Measurements from ENCODE around the gene COG5.

COG5 gene

DNA sequence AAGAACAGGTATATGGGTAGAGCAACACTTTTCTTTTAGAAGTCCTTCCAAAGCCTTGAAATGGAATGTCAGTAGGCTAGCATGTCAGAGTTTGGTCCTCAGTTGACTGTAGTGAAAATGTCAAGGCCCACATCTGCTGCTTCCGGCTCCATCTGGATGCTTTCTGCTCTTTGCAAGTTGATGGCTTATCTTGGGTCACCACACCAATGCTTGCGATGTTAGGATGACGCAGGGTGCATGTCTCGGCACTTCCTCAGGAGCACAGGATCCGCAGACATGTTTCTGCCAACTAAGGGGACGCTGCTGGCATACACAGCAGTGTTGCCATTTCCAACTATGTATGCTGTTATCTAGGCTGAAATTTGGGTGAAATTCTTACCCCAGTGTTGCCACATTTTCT, 408.9 kb downstream of the COG5 start (continued):
- TF ChIP-seq ZNF354C (tag by site-specific recombination; IDR thresholded peaks at IDR 0.05; ENCODE audit: borderline replicate concordance, low read depth): no peak
- no peak for TF ChIP-seq ZNF610 (tag by site-specific recombination; IDR thresholded peaks at IDR 0.05; ENCODE audit: borderline replicate concordance)
- no peak for TF ChIP-seq ZNF776 (tag by site-specific recombination; IDR thresholded peaks at IDR 0.05; ENCODE audit: borderline replicate concordance)
- TF ChIP-seq PRDM1 (tag by site-specific recombination; IDR thresholded peaks at IDR 0.05): no peak

DNA sequence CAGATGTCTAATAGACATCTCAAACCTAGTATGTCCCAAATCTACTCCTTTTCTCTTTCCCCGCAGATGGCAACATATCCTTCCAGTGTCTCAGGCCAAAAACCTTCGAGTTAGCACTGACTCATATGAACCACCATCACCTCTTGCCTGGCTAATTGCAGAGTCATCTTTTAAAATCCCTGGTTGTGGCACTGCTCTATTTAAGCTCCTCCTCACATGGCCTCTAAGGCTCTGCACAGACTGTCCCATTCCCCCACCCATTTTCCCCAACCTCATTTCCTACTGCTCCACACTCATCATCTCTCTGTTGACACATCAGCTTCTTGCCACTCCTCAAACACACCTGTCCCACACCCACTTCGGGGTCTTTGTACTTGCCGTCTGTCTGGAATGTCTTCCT, 411.7 kb downstream of the COG5 start:
- H3K36me3 ChIP-seq (ENCODE audit: control insufficient read depth in 2 of 2, insufficient read depth in 1 of 2, low read length in 2 of 2): no peaks in the 10 kb centered on the region
- no peak overlapping the region for H3K27ac ChIP-seq (ENCODE audit: extremely low read depth, low read depth, low read length)
- no peaks in the 10 kb centered on the region for H3K9me3 ChIP-seq (ENCODE audit: control insufficient read depth, insufficient read depth, low read depth, low read length)
- CTCF ChIA-PET: interaction anchor here (0.6 to 7.7 kb wide), 9 partner anchors 13 to 1777 kb away, joined by 3 to 191 read pairs (median 3); no protein-coding TSS in a partner anchor
- H3K4me3 ChIP-seq (ENCODE audit: low read depth, low read length): no peak overlapping the region
- TF ChIP-seq, protein P1, sequence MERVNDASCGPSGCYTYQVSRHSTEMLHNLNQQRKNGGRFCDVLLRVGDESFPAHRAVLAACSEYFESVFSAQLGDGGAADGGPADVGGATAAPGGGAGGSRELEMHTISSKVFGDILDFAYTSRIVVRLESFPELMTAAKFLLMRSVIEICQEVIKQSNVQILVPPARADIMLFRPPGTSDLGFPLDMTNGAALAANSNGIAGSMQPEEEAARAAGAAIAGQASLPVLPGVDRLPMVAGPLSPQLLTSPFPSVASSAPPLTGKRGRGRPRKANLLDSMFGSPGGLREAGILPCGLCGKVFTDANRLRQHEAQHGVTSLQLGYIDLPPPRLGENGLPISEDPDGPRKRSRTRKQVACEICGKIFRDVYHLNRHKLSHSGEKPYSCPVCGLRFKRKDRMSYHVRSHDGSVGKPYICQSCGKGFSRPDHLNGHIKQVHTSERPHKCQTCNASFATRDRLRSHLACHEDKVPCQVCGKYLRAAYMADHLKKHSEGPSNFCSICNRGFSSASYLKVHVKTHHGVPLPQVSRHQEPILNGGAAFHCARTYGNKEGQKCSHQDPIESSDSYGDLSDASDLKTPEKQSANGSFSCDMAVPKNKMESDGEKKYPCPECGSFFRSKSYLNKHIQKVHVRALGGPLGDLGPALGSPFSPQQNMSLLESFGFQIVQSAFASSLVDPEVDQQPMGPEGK (tag by site-specific recombination; IDR thresholded peaks at IDR 0.05): no peak
- no peak for TF ChIP-seq ZNF146 (tag by site-specific recombination; IDR thresholded peaks at IDR 0.05)
- no peak for TF ChIP-seq SCRT2 (tag by site-specific recombination; IDR thresholded peaks at IDR 0.05)
- TF ChIP-seq ZNF555 (tag by site-specific recombination; conservative IDR thresholded peaks at IDR 0.05): no peak
- no peak for TF ChIP-seq ZNF785 (tag by site-specific recombination; IDR thresholded peaks at IDR 0.05)
- TF ChIP-seq ZNF596 (tag by site-specific recombination; IDR thresholded peaks at IDR 0.05): no peak
- no peak for TF ChIP-seq ZNF169 (tag by site-specific recombination; IDR thresholded peaks at IDR 0.05)
- TF ChIP-seq, protein P2, sequence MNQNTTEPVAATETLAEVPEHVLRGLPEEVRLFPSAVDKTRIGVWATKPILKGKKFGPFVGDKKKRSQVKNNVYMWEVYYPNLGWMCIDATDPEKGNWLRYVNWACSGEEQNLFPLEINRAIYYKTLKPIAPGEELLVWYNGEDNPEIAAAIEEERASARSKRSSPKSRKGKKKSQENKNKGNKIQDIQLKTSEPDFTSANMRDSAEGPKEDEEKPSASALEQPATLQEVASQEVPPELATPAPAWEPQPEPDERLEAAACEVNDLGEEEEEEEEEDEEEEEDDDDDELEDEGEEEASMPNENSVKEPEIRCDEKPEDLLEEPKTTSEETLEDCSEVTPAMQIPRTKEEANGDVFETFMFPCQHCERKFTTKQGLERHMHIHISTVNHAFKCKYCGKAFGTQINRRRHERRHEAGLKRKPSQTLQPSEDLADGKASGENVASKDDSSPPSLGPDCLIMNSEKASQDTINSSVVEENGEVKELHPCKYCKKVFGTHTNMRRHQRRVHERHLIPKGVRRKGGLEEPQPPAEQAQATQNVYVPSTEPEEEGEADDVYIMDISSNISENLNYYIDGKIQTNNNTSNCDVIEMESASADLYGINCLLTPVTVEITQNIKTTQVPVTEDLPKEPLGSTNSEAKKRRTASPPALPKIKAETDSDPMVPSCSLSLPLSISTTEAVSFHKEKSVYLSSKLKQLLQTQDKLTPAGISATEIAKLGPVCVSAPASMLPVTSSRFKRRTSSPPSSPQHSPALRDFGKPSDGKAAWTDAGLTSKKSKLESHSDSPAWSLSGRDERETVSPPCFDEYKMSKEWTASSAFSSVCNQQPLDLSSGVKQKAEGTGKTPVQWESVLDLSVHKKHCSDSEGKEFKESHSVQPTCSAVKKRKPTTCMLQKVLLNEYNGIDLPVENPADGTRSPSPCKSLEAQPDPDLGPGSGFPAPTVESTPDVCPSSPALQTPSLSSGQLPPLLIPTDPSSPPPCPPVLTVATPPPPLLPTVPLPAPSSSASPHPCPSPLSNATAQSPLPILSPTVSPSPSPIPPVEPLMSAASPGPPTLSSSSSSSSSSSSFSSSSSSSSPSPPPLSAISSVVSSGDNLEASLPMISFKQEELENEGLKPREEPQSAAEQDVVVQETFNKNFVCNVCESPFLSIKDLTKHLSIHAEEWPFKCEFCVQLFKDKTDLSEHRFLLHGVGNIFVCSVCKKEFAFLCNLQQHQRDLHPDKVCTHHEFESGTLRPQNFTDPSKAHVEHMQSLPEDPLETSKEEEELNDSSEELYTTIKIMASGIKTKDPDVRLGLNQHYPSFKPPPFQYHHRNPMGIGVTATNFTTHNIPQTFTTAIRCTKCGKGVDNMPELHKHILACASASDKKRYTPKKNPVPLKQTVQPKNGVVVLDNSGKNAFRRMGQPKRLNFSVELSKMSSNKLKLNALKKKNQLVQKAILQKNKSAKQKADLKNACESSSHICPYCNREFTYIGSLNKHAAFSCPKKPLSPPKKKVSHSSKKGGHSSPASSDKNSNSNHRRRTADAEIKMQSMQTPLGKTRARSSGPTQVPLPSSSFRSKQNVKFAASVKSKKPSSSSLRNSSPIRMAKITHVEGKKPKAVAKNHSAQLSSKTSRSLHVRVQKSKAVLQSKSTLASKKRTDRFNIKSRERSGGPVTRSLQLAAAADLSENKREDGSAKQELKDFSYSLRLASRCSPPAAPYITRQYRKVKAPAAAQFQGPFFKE (tag by site-specific recombination; IDR thresholded peaks at IDR 0.05; ENCODE audit: borderline replicate concordance): no peak
- TF ChIP-seq, protein P3, sequence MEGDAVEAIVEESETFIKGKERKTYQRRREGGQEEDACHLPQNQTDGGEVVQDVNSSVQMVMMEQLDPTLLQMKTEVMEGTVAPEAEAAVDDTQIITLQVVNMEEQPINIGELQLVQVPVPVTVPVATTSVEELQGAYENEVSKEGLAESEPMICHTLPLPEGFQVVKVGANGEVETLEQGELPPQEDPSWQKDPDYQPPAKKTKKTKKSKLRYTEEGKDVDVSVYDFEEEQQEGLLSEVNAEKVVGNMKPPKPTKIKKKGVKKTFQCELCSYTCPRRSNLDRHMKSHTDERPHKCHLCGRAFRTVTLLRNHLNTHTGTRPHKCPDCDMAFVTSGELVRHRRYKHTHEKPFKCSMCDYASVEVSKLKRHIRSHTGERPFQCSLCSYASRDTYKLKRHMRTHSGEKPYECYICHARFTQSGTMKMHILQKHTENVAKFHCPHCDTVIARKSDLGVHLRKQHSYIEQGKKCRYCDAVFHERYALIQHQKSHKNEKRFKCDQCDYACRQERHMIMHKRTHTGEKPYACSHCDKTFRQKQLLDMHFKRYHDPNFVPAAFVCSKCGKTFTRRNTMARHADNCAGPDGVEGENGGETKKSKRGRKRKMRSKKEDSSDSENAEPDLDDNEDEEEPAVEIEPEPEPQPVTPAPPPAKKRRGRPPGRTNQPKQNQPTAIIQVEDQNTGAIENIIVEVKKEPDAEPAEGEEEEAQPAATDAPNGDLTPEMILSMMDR (tag by site-specific recombination; IDR thresholded peaks at IDR 0.05): no peak
- TF ChIP-seq, protein P4, sequence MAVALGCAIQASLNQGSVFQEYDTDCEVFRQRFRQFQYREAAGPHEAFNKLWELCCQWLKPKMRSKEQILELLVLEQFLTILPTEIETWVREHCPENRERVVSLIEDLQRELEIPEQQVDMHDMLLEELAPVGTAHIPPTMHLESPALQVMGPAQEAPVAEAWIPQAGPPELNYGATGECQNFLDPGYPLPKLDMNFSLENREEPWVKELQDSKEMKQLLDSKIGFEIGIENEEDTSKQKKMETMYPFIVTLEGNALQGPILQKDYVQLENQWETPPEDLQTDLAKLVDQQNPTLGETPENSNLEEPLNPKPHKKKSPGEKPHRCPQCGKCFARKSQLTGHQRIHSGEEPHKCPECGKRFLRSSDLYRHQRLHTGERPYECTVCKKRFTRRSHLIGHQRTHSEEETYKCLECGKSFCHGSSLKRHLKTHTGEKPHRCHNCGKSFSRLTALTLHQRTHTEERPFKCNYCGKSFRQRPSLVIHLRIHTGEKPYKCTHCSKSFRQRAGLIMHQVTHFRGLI (tag by site-specific recombination; IDR thresholded peaks at IDR 0.05): no peak
- no peak for TF ChIP-seq ZNF623 (tag by site-specific recombination; IDR thresholded peaks at IDR 0.05)
- TF ChIP-seq ZNF548 (tag by site-specific recombination; IDR thresholded peaks at IDR 0.05): no peak
- TF ChIP-seq GLI2 (tag by site-specific recombination; IDR thresholded peaks at IDR 0.05; ENCODE audit: borderline replicate concordance, low read depth): no peak
- TF ChIP-seq, protein P5, sequence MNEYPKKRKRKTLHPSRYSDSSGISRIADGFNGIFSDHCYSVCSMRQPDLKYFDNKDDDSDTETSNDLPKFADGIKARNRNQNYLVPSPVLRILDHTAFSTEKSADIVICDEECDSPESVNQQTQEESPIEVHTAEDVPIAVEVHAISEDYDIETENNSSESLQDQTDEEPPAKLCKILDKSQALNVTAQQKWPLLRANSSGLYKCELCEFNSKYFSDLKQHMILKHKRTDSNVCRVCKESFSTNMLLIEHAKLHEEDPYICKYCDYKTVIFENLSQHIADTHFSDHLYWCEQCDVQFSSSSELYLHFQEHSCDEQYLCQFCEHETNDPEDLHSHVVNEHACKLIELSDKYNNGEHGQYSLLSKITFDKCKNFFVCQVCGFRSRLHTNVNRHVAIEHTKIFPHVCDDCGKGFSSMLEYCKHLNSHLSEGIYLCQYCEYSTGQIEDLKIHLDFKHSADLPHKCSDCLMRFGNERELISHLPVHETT (tag by site-specific recombination; IDR thresholded peaks at IDR 0.05): no peak
- no peaks in the 10 kb centered on the region for H3K4me1 ChIP-seq (ENCODE audit: control insufficient read depth, insufficient read depth, low read length)
- POLR2A ChIA-PET: no interaction called here

Measured in HEK293 (cell line).